Right lung (tissue), 5 donors: ENCODE data around the gene ERAS. TPM values are rescaled to one million over a fixed set of nuclear protein-coding genes. Genes with fewer than 3 reads are reported as not detected.
"Not testable (repeated sequence)": the region's sequence is repeated elsewhere in the genome, so short reads cannot be mapped to it uniquely, and the experiment has no call there.

ENCODE experiments used
- DNase-seq, 2 donors: peaks; one replicate each; pipeline ENCODE4 v3.0.0-alpha.2; 2013
- polyA plus RNA-seq, 5 donors: library from polyadenylated mRNA; unstranded; fragments of 120-200 nt; gene quantifications; one replicate each; pipeline versions ENCODE4 v1.2.1 to v1.2.3, GENCODE V29; 2013; ENCODE audit warnings: inconsistent platforms in 1 of 5, low replicate concordance in 1 of 5; ENCODE audit not compliant: insufficient read length in 5 of 5, insufficient read depth in 1 of 5

ERAS gene
- polyA plus RNA-seq, 5 donors = 0.14 to 0.30 (median 0.22) TPM; not detected in 1

GRCh38 chrX:48831136-48831908, 5.0 kb downstream of the ERAS start:
- DNase-seq = no peak

- no peak for DNase-seq
These were observed 5.6 kb downstream of the ERAS start for GRCh38 chrX:48831909-48832291.

GRCh38 chrX:48833542-48834138, 7.3 kb downstream of the ERAS start:
- DNase-seq = no peak

GRCh38 chrX:48834383-48834709, 8.0 kb downstream of the ERAS start:
- DNase-seq = no peak

- no peak for DNase-seq
These were observed 9.4 kb downstream of the ERAS start, which contains the start of gene PCSK1N for GRCh38 chrX:48835524-48836329. PCSK1N (minus strand) TSS chrX:48835610; CDS start chrX:48835532, 78 bp downstream.

- no peak for DNase-seq
These were observed 13.4 kb downstream of the ERAS start for GRCh38 chrX:48839686-48840085.

GRCh38 chrX:48848847-48849246, 22.5 kb downstream of the ERAS start:
- no peak for DNase-seq

- no peak for DNase-seq
These were observed 26.5 kb downstream of the ERAS start for GRCh38 chrX:48852857-48853256.

GRCh38 chrX:48853494-48853893, 27.2 kb downstream of the ERAS start:
- DNase-seq = not testable (repeated sequence)

- not testable (repeated sequence) for DNase-seq
These were observed 27.9 kb downstream of the ERAS start for GRCh38 chrX:48854121-48854804.

- DNase-seq = no peak
These were observed 28.6 kb downstream of the ERAS start for GRCh38 chrX:48854898-48855297.

GRCh38 chrX:48864210-48864609, 37.9 kb downstream of the ERAS start:
- no peak for DNase-seq

GRCh38 chrX:48872017-48872416, 45.7 kb downstream of the ERAS start:
- not testable (repeated sequence) for DNase-seq

GRCh38 chrX:48876944-48877343, 50.6 kb downstream of the ERAS start:
- not testable (repeated sequence) for DNase-seq

Other genes with a start within 250 kb of the ERAS start
- gene WDR13, start 229.0 kb upstream of the ERAS start, polyA plus RNA-seq = 100 to 1,000 TPM in 3 of 5 donors, 10 to 100 TPM in 2; 84.4 to 141 (median 104) TPM
- 1 to 10 TPM; 3.7 to 4.7 (median 3.8) TPM for gene WAS, start 142.7 kb upstream of the ERAS start, polyA plus RNA-seq
- 1 to 10 TPM; 5.4 to 6.7 (median 5.9) TPM for gene SUV39H1, start 129.8 kb upstream of the ERAS start, polyA plus RNA-seq
- gene GLOD5, start 64.8 kb upstream of the ERAS start, polyA plus RNA-seq = 1 to 10 TPM in 4 of 5 donors, under 1 TPM in 1; 0.85 to 1.9 (median 1.6) TPM
- gene GATA1, start 39.9 kb upstream of the ERAS start, polyA plus RNA-seq = 1 to 10 TPM in 2 of 5 donors, under 1 TPM in 3; 0.54 to 2.1 (median 0.89) TPM
- 100 to 1,000 TPM; 146 to 175 (median 168) TPM for gene HDAC6, start 24.4 kb upstream of the ERAS start, polyA plus RNA-seq
- 1 to 10 TPM; 2.0 to 5.6 (median 3.5) TPM for gene PCSK1N, start 9.1 kb downstream of the ERAS start, polyA plus RNA-seq
- gene TIMM17B, start 71.3 kb downstream of the ERAS start, polyA plus RNA-seq = 10 to 100 TPM; 25.3 to 46.0 (median 34.9) TPM
- 10 to 100 TPM; 69.9 to 96.9 (median 77.4) TPM for gene PQBP1, start 71.4 kb downstream of the ERAS start, polyA plus RNA-seq
- 10 to 100 TPM; 19.7 to 30.4 (median 23.2) TPM for gene SLC35A2, start 85.1 kb downstream of the ERAS start, polyA plus RNA-seq
- gene PIM2, start 92.5 kb downstream of the ERAS start, polyA plus RNA-seq = 1 to 10 TPM; 5.4 to 8.4 (median 6.7) TPM
- 10 to 100 TPM; 46.3 to 59.4 (median 55.7) TPM for gene OTUD5, start 131.1 kb downstream of the ERAS start, polyA plus RNA-seq
- gene KCND1, start 145.3 kb downstream of the ERAS start, polyA plus RNA-seq = 1 to 10 TPM; 3.5 to 4.3 (median 4.0) TPM
- gene GRIPAP1, start 175.8 kb downstream of the ERAS start, polyA plus RNA-seq = 10 to 100 TPM; 49.1 to 64.6 (median 56.9) TPM
- gene TFE3, start 216.8 kb downstream of the ERAS start, polyA plus RNA-seq = 10 to 100 TPM; 33.3 to 46.8 (median 42.2) TPM
- gene CCDC120, start 232.5 kb downstream of the ERAS start, polyA plus RNA-seq = 10 to 100 TPM; 11.4 to 19.0 (median 16.9) TPM
- gene PRAF2, start 247.5 kb downstream of the ERAS start, polyA plus RNA-seq = 10 to 100 TPM; 28.8 to 40.9 (median 35.7) TPM